HCT116 (cell line): ENCODE measurements around the gene RNH1.
"Not testable (repeated sequence)": the region's sequence is repeated elsewhere in the genome, so short reads cannot be mapped to it uniquely, and the experiment has no call there.

Experiments
- CTCF ChIP-seq, 3 experiments: fragments of 200-600 bp in 1 of 3; sonication (generic) in 1 of 3; IDR thresholded peaks in 2 of 3; conservative IDR thresholded peaks in 1 of 3; 2 replicates each; pipeline ENCODE4 v1.5.1; 2012 to 2017; ENCODE audit warnings: low read depth in 2 of 3, low read length in 2 of 3, antibody characterized with exemption in 1 of 3, borderline replicate concordance in 1 of 3, control low read depth in 1 of 3, mild to moderate bottlenecking in 1 of 3, mixed read lengths in 1 of 3, mixed run types in 1 of 3, moderate library complexity in 1 of 3; ENCODE audit not compliant: insufficient read depth in 1 of 3
- EZH2 ChIP-seq: fragments of 200-600 bp; sonication (generic); IDR thresholded peaks from 2 replicates; pipeline ENCODE4 v1.6.1; 2017; ENCODE audit warnings: antibody characterized with exemption, mixed run types
- EZH2phosphoT487 ChIP-seq: fragments of 200-600 bp; IDR thresholded peaks from 2 replicates; pipeline ENCODE4 v1.6.1; 2018; ENCODE audit warnings: antibody characterized with exemption, borderline replicate concordance
- MAX ChIP-seq: IDR thresholded peaks from 2 replicates; pipeline ENCODE4 v1.6.1; 2012
- POLR2A ChIP-seq: IDR thresholded peaks from 2 replicates; pipeline ENCODE4 v1.7.0; 2011; ENCODE audit warnings: borderline replicate concordance; ENCODE audit not compliant: insufficient read depth, insufficient read length; ENCODE audit errors: extremely low read depth
- REST ChIP-seq: IDR thresholded peaks from 2 replicates; pipeline ENCODE4 v1.6.1; 2012; ENCODE audit warnings: low read depth
- TCF7L2 ChIP-seq: IDR thresholded peaks from 2 replicates; pipeline ENCODE4 v1.7.0; 2011; ENCODE audit warnings: borderline replicate concordance, inconsistent platforms; ENCODE audit not compliant: insufficient read depth, insufficient read length; ENCODE audit errors: extremely low read depth

GRCh38 chr11:469026-469683 is 37.9 kb downstream of the RNH1 start:
- TF ChIP-seq CTCF (IDR thresholded peaks at IDR 0.05 in 2 of 3, conservative IDR thresholded peaks at IDR 0.05 in 1 of 3; ENCODE audit: borderline replicate concordance in 1 of 3, insufficient read depth in 1 of 3, low read depth in 2 of 3, low read length in 2 of 3); EZH2; TCF7L2; POLR2A; MAX; REST; EZH2phosphoT487: not testable (repeated sequence)
